ENCODE measurements around the gene CMKLR1.
A peak's percentile ranks its signal among the peaks of the same experiment; 100 is the strongest.

CMKLR1 gene

GRCh38 chr12:108247130-108247529, 92.0 kb downstream of the CMKLR1 start:
- peaks cover 2% of the 10 kb centered on the region for H3K4me1 ChIP-seq
- no peak overlapping the region for H3K4me2 ChIP-seq (ENCODE audit: low read length)
- H3K27ac ChIP-seq = no peak overlapping the region
- no peaks in the 10 kb centered on the region for H3K27me3 ChIP-seq (ENCODE audit: control insufficient read depth, insufficient read depth, low read length)
- H2AFZ ChIP-seq = no peak overlapping the region
- no peaks in the 10 kb centered on the region for H3K9me3 ChIP-seq (ENCODE audit: control insufficient read depth, low read length)
- H3K79me2 ChIP-seq = no peaks in the 10 kb centered on the region
- no peak overlapping the region for H3K4me3 ChIP-seq (ENCODE audit: low read depth, low read length)
- TF ChIP-seq CTCF (IDR thresholded peaks at IDR 0.05) = no peak
- H3K9ac ChIP-seq = no peak overlapping the region
- no peaks in the 10 kb centered on the region for H3K36me3 ChIP-seq (ENCODE audit: control insufficient read depth, insufficient read depth, low read length)

- Histone ChIP-seq H2AFZ (peak overlapping the region; percentile 39), H3K79me2 (no peaks in the 10 kb centered on the region), H3K9me3 (ENCODE audit: control insufficient read depth, low read length) (no peaks in the 10 kb centered on the region), H3K4me3 (ENCODE audit: low read depth, low read length) (no peak overlapping the region), H3K36me3 (ENCODE audit: control insufficient read depth, insufficient read depth, low read length) (no peaks in the 10 kb centered on the region), H3K9ac (no peak overlapping the region), H3K27me3 (ENCODE audit: control insufficient read depth, insufficient read depth, low read length) (no peaks in the 10 kb centered on the region), H3K27ac (no peak overlapping the region), H3K4me1 (peaks cover 4% of the 10 kb centered on the region), H3K4me2 (ENCODE audit: low read length) (no peak overlapping the region)
- TF ChIP-seq CTCF (IDR thresholded peaks at IDR 0.05) = no peak
Measured at GRCh38 chr12:108241986-108242703, 97.0 kb downstream of the CMKLR1 start.

GRCh38 chr12:108240928-108241327, 98.2 kb downstream of the CMKLR1 start:
- Histone ChIP-seq H3K9me3 (ENCODE audit: control insufficient read depth, low read length) (no peaks in the 10 kb centered on the region), H2AFZ (no peak overlapping the region), H3K27ac (no peak overlapping the region), H3K27me3 (ENCODE audit: control insufficient read depth, insufficient read depth, low read length) (no peaks in the 10 kb centered on the region), H3K4me1 (peaks cover 4% of the 10 kb centered on the region), H3K4me2 (ENCODE audit: low read length) (no peak overlapping the region), H3K4me3 (ENCODE audit: low read depth, low read length) (no peak overlapping the region), H3K36me3 (ENCODE audit: control insufficient read depth, insufficient read depth, low read length) (no peaks in the 10 kb centered on the region), H3K79me2 (no peaks in the 10 kb centered on the region), H3K9ac (no peak overlapping the region)
- no peak for TF ChIP-seq CTCF (IDR thresholded peaks at IDR 0.05)

- Histone ChIP-seq H3K4me2 (ENCODE audit: low read length) (no peak overlapping the region), H3K36me3 (ENCODE audit: control insufficient read depth, insufficient read depth, low read length) (no peaks in the 10 kb centered on the region), H2AFZ (peak overlapping the region; percentile 35), H3K4me3 (ENCODE audit: low read depth, low read length) (no peak overlapping the region), H3K9ac (no peak overlapping the region), H3K79me2 (no peaks in the 10 kb centered on the region), H3K27me3 (ENCODE audit: control insufficient read depth, insufficient read depth, low read length) (no peaks in the 10 kb centered on the region), H3K9me3 (ENCODE audit: control insufficient read depth, low read length) (no peaks in the 10 kb centered on the region), H3K27ac (no peak overlapping the region), H3K4me1 (peaks cover 4% of the 10 kb centered on the region)
- no peak for TF ChIP-seq CTCF (IDR thresholded peaks at IDR 0.05)
Measured at GRCh38 chr12:108240027-108240785, 98.9 kb downstream of the CMKLR1 start.

Data from parathyroid adenoma (tissue), 2 donors.